IPS-NIHi11 (cell line): Measurements from ENCODE around the gene MT1HL1.
A peak's percentile ranks its signal among the peaks of the same experiment; 100 is the strongest.
"Not testable (repeated sequence)": the region's sequence is repeated elsewhere in the genome, so short reads cannot be mapped to it uniquely, and the experiment has no call there.

Experiments used
- DNase-seq: peaks from one replicate; pipeline ENCODE4 v3.0.0; 2012; ENCODE audit warnings: mixed read lengths, low spot score

The MT1HL1 gene

DNA sequence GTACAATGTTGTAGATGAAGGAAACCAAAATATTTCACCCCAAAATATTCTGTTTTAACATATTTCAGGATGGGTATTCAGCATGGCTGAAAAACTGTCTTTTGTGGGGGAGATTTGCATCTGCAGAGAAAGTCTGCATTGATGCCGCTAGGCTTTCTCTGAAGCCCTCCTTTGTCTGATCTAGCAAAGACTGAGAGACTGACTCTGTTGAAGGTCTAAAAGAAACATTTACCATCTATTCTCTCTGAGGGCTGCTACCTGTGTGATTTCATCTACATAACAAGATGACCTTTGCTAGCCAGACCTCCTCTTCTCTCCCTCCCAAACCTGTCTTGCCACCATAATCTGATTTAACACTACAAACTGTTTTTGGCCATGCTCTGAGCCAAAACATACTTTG, 12.4 kb upstream of the MT1HL1 start:
- DNase-seq, result peak; percentile 42

DNA sequence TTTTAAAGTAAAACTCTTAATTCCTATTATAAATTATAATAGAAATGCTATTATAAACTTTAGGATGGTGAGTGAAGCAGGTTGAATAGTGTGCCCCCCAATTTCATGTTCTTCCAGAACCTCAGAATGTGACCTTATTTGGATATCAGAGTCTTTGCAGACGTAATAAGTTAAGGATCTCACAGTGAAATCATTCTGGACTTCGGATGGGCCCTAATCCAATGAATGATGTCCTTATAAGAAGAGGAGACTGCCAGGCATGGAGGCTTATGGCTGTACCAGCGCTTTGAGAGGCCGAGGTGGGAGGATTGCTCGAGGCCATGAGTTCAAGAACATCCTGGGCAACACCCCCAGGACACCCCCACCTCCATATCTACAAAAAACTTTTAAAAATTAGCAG, 9.4 kb upstream of the MT1HL1 start:
- DNase-seq, result no peak

DNA sequence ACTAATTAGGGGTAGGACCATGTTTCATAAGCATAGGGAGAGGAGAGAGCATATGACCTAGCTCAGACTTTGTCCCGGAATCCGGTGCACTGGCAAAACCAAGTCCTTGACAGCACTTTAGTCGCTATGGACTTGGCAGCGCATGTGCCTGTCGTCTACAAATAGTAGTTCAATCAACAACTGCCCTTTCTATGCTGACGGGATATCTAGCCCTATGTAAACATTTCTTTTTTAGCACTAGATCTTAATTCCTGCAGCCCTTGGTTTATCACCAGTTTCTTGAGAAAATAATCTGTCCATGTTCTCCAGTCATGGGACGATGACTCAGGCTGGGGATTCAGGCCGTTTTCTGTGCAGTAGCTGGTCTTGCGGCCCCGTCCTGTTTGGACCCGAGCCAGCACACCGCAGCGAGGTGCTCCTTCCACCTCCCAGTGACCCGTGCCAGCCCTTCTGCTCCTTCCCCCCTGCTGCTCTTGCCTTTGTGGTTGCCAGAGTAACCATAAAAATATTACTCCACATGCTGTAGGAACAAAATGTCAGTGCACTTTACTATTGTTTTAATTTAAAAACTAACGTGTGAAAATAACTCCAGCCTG, 8.6 kb upstream of the MT1HL1 start:
- peak; percentile 48 for DNase-seq

DNA sequence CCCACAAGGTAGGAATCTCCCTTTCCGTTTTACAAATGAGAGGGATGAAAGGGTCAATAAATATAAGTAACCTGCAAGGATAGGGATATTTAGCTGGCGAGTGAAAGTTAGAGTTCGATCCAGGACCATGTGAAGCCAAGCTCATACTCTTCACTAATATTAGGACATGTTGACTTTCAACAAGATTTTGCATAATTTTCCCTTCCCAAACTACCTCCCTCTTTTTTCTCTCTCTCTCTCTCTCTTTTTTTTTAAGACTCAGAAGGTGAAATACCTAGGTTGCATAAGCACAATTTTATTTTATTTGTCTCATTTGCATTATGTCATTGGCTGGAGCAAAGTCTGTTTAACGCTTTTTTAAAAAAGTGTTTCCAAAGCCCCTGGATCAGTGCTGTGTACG, 8.1 kb upstream of the MT1HL1 start:
- no peak for DNase-seq

DNA sequence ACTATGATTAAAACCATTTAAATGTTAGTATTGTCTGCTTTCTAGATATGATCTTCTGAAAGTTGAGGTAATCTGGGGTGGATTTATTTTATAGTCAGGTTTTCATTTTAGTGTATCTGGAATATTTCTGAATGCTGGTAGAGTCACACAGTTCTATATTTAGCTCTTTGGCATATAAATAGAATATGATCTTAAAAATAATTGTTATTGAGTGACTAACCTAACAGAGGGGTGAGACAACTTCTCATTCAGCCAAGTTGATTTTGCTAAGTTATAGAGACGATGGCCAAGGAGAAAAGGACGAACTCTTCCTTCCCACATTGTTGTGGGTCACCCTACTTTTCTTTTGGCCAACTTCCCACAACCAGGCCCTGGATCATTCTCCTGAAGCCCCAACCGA, 7.2 kb upstream of the MT1HL1 start:
- no peak for DNase-seq

DNA sequence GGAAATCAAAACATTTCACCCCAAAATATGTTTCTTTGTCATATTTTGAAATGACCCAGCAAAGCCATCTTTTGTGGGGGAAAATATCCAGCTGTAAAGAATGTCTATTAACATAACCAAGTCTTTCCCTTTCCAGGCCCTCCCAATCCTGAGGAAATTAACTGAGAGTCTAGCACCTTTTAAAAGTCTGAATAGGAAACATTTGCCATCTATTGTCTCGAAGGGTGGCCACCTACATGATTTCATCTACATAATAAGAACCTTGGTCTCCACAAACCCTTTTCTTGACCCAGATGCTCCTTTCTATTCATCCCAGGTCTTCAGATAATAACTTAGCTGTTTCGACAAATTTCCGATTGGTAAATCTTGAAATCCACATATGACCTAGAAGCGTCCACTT, 5.4 kb upstream of the MT1HL1 start:
- DNase-seq, result no peak

DNA sequence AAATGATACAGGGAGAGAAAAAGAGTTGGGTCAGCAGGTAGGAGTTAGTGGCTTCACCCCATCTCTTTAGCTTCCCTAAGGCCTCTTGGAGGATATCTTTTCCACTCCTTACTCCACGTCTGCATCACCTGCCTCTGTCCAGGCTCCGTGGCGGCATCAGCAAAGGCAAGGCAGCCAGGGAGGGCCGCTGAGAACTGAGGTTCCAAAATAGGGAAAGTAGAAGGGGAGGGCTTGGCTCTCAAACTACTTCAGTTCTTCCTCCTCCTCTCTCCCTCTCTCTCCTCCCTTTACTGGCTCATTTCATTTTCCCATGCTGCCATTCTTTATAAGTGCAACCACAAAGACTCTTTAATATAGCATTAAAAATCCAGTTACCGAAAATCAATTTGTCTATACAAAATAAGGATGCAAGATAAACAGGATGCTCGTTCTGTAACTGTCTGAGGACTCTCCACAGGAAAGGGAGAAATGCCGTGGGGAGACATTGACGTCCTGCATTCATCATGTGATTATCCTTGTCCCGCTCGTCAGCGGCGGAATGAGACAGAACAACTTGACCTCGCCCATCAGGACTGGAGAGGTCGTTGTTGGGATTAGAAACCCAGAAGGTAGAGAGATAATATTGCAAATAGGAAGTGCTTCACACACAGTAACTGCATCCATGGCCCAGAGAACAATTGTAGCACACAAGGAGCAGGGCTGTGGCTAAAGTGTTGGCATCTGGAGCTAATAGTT, 3.1 kb upstream of the MT1HL1 start:
- DNase-seq, result no peak

DNA sequence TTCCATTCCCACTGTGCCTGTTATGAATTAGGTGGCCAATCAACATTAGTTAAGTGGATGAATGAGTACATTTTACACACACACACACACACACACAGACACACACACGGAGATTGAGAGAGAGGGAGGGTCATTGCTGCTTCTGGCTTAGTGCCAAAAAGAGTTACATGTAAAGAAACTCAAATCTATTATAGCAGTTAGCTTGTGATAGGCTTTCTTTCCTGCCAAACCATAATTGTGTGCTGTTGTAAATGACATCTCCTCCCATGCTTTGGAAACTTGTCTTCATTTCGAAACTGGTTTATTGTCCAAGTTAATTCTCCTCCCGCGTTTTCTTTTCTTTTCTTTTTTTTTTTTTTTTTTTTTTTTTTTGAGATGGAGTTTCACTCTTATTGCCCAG, 1.4 kb upstream of the MT1HL1 start:
- DNase-seq, result no peak

DNA sequence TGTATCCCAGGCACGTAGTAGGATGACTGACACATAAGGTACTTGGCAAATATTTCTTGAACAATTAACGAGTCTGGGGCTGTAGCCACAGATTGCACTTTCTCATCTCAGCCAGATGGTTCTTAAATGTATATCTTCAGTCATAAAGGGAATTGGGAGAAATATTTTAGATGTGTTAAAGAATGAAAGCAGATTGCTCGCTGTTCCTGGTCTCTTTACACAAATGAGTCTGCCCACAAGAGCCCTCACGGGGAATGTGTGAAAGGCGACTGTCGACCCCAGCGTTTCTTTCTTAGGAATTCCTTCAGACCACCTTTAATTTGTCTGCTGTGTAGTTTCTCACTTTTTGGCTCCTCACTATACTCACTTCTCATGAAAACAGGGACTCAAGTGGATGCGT, 725 bp downstream of the MT1HL1 start:
- no peak for DNase-seq

DNA sequence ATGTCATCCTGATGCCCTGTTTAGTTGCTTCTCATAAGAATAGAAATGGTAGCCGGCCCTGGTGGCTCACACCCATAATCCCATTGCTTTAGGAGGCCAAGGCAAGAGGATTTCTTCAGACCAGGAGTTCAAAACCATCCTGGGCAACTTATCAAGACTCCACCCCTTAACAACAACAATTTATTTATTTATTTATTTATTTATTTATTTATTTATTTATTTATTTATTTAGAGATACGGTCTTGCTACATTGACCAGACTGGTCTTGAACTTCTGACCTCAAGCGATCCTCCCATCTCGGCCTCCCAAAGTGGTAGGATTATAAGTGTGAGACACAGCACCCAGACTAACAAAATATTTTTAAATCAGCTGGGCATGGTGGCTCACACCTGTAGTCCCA, 4.0 kb downstream of the MT1HL1 start:
- DNase-seq, result no peak

DNA sequence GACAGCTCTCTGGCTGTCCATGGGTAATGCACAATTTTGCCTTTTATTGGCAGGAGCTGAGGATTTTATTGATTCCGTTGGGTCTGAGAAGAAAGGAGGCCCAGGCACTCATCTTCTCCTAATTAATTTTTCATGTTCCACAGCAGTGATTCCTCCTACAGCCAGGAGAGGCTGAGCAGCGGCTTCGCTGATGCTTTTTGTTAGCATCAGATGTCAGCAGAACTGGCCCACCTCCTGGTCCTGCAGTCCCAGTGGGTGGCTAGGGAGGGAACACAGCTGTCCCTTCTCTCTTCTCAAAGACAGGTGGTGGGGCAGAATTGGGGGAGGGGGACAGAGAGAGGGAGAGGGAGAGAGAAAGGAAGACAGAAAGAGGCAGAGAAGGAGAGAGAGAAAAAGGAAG, 5.7 kb downstream of the MT1HL1 start:
- no peak for DNase-seq

DNA sequence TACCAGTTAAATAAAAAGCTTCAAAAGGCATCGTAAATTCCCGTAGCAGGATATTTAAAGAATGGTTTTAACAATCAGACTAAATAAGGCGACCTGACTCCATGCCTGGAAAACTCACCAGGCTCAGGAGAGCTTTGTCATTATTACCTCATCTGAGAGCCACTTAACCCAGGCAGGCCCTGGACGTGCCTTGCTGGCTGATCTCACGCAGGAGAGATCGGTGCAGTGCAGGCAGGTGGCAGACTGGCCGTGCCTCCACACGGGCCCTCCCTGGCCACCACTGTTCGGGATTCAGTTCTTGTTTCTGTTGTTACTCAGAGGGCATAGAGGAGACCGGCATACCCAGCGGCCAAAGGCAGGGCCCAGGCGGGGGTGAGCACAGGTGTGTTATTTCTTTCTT, 6.4 kb downstream of the MT1HL1 start:
- no peak for DNase-seq

DNA sequence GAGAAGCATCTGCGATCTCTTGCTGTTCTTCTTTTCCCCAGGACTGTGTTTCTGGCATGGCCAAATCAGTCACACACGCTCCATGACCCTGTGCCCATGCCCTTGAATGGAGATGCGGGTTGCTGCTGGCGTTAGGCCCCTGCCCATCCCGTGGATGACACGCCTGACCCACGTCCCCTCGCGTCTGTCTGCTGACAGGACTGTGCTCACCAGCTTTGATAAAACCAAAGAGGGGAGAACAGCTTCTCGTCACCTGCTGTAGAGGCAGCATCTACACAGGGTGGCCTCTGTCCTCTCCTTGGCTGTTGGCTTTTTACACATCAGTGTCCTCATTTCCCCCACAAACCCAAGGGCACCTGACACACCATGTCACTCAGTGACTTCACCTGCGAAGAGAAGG, 6.9 kb downstream of the MT1HL1 start:
- no peak for DNase-seq

DNA sequence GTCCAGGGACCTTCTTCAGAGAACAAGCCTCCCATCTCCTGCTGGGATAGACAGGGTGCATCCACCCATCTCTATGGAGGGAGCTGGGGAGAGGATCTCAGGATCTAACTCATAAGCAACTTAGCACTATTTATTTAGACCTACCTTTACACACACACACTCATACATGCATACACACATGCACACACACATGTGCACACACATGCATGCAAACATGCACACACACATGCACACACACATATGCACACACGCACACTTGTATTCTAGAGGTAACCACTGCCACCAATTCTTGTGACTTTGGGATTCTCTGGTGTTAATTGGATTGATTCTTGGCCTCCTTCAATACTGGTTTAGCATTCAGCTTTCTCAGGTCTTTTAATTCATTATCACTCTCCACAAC, 9.8 kb downstream of the MT1HL1 start:
- DNase-seq, result no peak

DNA sequence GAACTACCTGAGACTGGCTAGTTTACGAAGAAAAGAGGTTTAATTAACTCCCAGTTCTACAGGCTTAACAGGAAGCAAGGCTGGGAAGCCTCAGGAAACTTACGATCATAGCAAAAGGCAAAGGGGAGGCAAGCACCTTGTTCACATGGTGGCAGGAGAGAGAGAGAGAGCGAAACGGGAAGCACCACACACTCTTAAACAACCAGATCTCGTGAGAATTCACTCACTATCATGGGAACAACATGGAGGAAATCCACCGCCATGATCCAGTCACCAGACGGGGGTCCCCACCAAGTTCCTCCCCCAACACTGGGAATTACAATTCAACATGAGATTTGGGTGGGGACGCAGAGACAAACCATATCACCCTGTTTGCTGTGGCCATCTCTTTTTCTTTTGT, 11.8 kb downstream of the MT1HL1 start:
- no peak for DNase-seq

DNA sequence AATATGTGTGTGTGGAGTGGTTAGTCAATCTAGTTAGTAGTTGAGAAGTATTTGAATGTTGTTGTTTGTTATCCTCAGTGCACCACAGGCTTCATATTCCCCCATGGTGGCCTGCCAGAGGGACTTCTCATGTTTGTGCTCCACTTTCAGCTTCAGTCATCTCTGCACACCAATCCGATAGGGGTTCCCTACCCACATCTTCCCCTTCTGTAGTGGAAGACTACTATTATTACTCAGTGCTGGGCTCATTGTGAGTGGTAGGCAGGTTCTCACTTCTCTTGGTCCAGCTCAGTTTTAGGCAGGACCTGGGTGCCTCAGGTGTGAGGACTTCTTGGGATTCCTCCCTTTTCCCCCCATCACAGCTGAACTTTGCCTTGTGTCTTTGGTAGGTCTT, 14.2 kb downstream of the MT1HL1 start:
- DNase-seq, result no peak

DNA sequence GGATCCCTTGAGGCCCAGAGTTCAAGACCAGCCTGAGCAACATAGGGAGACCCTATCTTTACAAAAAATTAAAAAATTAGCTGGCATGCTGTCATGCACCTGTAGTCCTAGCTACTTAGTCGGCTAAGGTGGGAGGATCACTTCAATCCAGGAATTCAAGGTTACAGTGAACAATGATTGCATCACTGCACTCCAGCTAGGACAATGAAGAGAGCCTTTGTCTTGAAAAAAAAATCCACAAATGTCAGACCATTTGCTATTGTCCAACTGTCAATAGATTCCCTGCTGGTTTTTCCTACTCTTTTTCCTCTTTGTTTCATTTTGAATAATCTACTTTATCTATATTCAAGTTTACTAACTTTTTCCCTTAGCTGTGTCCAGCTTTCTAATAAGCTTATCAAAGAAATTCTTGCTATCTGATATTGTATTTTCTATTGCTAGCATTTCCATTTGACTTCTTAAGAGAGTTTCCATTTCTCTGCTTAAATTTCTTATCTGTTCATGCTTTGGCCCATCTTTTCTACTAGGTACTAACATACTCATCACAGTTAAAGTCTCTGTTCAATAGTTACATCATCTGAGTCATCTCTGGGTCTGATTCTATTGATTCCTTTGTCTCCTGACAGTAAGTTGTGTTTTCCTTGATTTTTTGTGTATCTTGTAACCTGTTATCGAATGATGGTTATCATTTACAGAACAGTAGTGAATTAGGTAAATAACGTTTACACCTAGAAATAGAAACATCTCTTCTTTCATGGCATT, 14.8 kb downstream of the MT1HL1 start:
- DNase-seq, result no peak

DNA sequence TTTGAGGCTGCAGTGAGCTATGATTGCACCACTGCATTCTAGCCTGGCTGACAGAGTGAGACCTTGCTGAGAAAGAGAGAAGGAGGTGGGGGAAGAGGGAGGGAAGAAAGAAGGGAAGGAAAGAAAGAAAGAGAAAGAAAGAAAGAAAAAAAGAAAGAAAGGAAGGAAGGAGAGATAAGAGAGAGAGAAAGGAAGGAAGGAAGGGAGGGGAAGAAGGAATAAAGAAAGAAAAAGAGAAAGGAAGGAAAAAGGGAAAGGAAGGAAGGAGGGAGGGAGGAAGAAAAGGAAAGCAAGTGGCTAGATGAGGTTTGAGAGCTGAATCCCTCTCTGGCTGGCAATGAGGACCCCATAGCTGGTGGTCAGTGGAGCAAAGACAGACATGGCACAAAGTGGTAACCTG, 20.4 kb downstream of the MT1HL1 start:
- DNase-seq, result no peak

DNA sequence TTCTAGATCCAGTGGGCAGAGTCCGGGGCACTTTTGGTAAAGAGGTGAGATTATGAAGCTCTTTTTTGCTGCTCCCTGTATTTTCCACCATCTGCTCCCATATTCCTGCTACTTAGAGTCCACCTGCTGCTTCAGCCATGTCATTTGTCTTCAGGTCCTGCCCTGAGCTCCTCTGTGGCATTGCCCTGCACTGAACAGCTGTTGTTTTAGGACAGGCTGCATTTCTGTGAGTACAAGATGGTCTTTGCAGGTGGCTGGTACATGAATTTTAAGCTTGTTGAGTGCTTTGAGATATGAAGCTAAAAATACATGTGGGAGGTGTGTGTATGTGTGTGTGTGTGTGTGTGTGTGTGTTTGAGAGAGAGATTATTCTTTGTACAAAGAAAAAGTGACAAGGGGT, 21.9 kb downstream of the MT1HL1 start:
- no peak for DNase-seq

DNA sequence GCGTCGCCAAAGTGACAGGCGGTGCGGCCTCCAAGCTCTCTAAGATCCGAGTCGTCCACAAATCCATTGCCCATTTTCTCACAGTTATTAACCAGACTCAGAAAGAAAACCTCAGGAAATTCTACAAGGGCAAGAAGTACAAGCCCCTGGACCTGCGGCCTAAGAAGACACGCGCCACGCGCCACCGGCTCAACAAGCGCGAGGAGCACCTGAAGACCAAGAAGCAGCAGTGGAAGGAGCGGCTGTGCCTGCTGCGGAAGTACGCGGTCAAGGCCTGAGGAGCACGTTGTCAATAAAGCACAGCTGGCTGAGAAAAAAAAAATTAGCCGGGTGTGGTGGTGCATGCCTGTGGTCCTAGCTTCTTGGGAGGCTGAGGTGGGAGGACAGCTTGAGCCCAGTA, 22.8 kb downstream of the MT1HL1 start:
- DNase-seq, result not testable (repeated sequence)

DNA sequence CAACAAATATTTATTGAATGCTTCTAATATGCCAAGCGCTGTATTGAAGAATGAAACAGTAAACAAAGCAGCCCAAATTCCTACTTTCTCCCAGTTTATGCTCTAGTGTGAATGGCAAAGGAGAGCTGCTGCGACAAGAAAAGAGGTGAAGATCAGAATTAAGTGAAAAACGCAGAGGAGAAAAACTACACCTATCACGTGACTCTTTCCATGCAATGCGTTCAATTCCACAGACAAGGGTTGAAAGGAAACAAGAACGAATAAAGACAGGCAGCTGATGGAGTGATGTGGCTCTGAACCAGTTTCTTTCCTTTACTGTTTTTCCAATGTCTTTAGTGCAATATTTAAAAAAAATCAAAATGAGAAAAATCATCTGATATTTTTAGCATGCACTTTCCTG, 23.6 kb downstream of the MT1HL1 start:
- no peak for DNase-seq

DNA sequence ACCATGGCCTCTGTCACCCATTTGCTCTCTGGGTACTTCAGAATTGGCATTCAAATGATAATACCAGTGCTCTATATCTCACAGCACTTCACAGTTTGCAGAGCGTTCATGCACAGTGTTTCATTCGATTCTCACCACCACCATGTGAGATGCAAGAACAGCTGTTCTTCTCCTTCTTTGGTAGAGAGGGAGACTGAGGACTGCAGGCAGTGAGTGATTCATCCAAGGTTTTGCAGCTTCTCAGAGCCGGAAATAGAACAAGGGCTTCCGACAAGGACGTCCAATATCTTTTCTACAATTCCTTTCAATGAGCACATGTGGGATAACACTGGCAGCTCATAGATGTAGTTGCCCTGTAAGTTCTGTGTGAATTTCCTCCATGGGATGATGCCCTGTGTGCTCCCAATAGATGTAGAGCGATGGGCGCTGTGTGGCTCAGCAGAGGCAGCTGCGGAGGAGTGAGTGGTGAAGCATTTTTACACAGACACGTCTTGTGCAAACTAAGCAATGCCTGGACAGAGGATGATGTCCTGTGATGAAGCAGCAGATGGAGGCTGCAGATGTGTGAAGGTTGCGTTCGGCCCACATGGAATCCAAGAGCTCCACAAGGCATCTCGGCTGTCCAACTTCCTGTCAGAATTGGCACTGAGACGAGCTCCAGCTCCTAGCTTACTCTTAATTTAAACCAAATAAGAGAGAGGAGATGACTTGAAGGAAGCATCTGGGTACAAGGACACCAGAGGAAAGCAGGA, 24.9 kb downstream of the MT1HL1 start:
- no peak for DNase-seq

DNA sequence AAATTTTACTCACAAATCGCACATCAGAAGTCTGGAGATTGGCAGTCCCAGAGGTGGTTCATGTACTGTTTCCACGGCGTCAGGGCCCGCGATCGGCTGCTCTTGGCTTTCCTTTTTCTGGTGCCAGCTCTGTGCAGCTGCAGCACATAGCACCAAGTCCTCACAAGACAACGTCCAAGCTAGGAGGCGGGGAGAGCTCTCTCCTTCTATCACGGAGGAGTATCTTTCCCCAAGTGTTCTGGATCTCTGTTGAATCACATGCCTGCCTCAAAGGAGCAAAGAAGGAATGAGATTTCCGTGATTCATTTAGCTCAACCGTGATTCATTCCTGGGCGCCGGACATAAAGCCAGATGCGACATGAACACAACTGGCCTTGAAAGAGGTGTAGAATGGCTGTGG, 25.5 kb downstream of the MT1HL1 start:
- no peak for DNase-seq
